Endothelial cell of umbilical vein (primary cell): ENCODE results near the gene CTBP2.

Experiments
- EZH2 ChIP-seq: IDR thresholded peaks from 2 replicates; pipeline ENCODE4 v1.6.1; 2012; ENCODE audit warnings: borderline replicate concordance, low read depth, mild to moderate bottlenecking, moderate library complexity, low read length, inconsistent platforms; ENCODE audit not compliant: severe bottlenecking
- FOS ChIP-seq: IDR thresholded peaks from 2 replicates; pipeline ENCODE4 v1.6.1; 2011; ENCODE audit warnings: mild to moderate bottlenecking, low read length, moderate library complexity, borderline replicate concordance; ENCODE audit not compliant: insufficient read depth
- JUN ChIP-seq: IDR thresholded peaks from 2 replicates; pipeline ENCODE4 v1.6.1; 2011; ENCODE audit warnings: borderline replicate concordance, low read depth; ENCODE audit not compliant: insufficient read length, insufficient read depth
- MYC ChIP-seq: IDR thresholded peaks from one replicate; pipeline ENCODE4 v1.6.1; 2011; ENCODE audit warnings: mild to moderate bottlenecking, low read depth, low read length
- POLR2A ChIP-seq: IDR thresholded peaks from 2 replicates; pipeline ENCODE4 v1.6.1; 2012; ENCODE audit warnings: low read depth, mild to moderate bottlenecking, control low read depth, low read length
- POLR2AphosphoS5 ChIP-seq: IDR thresholded peaks from 2 replicates; pipeline ENCODE4 v1.6.1; 2012; ENCODE audit warnings: low read depth, mild to moderate bottlenecking, control low read depth, low read length, moderate library complexity; ENCODE audit not compliant: insufficient read depth
- TF ChIP-seq, protein P1 (sequence below), 2 donors: IDR thresholded peaks; 1 replicate in 1 of 2; 2 replicates in 1 of 2; pipeline ENCODE4 v1.5.1; 2011; ENCODE audit warnings: low read length in 2 of 2, mild to moderate bottlenecking in 2 of 2, moderate library complexity in 2 of 2, control low read depth in 1 of 2, inconsistent platforms in 1 of 2, low read depth in 1 of 2; ENCODE audit not compliant: insufficient read depth in 1 of 2; ENCODE audit errors: extremely low read depth in 1 of 2
- TF ChIP-seq, protein P2 (sequence below): IDR thresholded peaks from 2 replicates; pipeline ENCODE4 v1.6.1; 2011; ENCODE audit not compliant: insufficient read depth, insufficient read length

DNA sequence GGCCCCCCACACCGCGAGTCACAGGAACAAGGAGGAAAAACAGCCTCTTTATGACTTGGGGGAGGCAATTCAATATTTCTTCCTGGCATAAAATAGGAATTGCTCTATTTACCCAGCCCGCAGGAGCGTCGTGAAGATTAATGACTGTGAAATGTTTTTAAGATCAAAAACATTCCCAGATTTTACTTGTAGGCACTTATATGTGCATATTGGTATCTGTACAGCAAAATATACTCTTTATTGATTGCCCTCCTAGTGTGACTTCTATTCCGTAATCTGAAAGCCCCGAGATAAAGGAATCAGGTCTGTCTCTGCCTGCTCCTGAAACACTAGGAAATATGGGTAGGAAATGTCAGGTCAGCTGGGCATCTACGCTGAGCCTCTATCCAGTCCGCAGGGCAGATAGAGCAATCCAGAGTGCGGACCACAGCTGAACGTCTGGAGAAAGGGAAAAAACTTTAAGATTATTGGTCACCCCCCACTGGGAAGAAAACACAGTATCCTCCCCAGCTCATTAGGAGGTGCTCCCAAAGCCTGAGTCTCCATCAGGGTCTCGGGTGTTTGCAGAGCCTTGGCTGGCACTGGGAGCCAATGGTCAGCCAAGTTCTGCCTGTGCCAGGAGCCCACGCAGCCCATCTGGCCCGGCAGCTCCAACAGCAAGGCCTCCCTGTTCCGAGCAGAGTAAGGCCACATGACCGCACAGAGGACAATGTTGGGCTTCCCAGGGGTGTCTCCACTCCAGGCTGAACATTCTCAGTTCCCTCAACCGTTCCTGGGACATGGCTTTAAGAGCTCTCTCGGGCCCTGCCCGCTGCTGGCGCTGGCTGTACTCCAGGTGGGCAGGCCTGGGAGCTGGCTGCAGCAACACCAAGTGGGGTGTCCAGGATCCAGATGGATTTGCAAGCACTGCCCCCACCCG is 7.7 kb downstream of the CTBP2 start:
- TF ChIP-seq, protein P1, sequence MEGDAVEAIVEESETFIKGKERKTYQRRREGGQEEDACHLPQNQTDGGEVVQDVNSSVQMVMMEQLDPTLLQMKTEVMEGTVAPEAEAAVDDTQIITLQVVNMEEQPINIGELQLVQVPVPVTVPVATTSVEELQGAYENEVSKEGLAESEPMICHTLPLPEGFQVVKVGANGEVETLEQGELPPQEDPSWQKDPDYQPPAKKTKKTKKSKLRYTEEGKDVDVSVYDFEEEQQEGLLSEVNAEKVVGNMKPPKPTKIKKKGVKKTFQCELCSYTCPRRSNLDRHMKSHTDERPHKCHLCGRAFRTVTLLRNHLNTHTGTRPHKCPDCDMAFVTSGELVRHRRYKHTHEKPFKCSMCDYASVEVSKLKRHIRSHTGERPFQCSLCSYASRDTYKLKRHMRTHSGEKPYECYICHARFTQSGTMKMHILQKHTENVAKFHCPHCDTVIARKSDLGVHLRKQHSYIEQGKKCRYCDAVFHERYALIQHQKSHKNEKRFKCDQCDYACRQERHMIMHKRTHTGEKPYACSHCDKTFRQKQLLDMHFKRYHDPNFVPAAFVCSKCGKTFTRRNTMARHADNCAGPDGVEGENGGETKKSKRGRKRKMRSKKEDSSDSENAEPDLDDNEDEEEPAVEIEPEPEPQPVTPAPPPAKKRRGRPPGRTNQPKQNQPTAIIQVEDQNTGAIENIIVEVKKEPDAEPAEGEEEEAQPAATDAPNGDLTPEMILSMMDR (IDR thresholded peaks at IDR 0.05; ENCODE audit: extremely low read depth in 1 of 2, insufficient read depth in 1 of 2, low read depth in 1 of 2, low read length in 2 of 2) = no peak
- TF ChIP-seq POLR2A = no peak
- no peak for TF ChIP-seq EZH2
- TF ChIP-seq MYC = no peak
- no peak for TF ChIP-seq POLR2AphosphoS5
- no peak for TF ChIP-seq JUN
- TF ChIP-seq FOS = no peak
- TF ChIP-seq, protein P2, sequence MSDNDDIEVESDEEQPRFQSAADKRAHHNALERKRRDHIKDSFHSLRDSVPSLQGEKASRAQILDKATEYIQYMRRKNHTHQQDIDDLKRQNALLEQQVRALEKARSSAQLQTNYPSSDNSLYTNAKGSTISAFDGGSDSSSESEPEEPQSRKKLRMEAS = no peak
